ENCODE results near the gene TRERF1. TPM values are rescaled to one million over a fixed set of nuclear protein-coding genes. Genes with fewer than 3 reads are reported as not detected.

TRERF1 gene
- polyA plus RNA-seq, 3 donors: 0.58 to 10.0 (median 2.0) TPM

GRCh38 chr6:42391441-42391840, 60.3 kb downstream of the TRERF1 start:
- no peak overlapping the region for H3K4me3 Mint-ChIP-seq
- H3K27ac ChIP-seq (ENCODE audit: low read depth in 1 of 2, low read length in 2 of 2): no peak overlapping the region
- intact Hi-C loops (cut with micrococcal nuclease): no loop called here

GRCh38 chr6:42390228-42390934, 61.3 kb downstream of the TRERF1 start:
- Mint-ChIP-seq H3K4me3 (no peak overlapping the region), H3K27me3 (ENCODE audit: low read depth in 3 of 3) (no peaks in the 10 kb centered on the region), H3K9me3 (no peaks in the 10 kb centered on the region), H3K36me3 (peaks cover 7 to 24% of the 10 kb centered on the region in 2 donors), H3K4me1 (peaks cover 70% of the 10 kb centered on the region), H3K27ac (peak overlapping the region in 3 of 7 donors; percentile 56 to 81 (median 59))
- no peaks in the 10 kb centered on the region for H3K9me3 ChIP-seq (replicated peaks in 1 of 2; ENCODE audit: control insufficient read depth in 1 of 2, insufficient read depth in 1 of 2, low read length in 2 of 2)
- WGBS (ENCODE audit: insufficient coverage): 42% methylated on average over 5 of the region's 17 CpGs
- H4K20me1 ChIP-seq (ENCODE audit: insufficient read depth, low read length): peaks cover 44% of the 10 kb centered on the region
- H3K27me3 ChIP-seq (ENCODE audit: control insufficient read depth in 2 of 2, insufficient read depth in 2 of 2, low read length in 2 of 2): no peaks in the 10 kb centered on the region
- no peak for DNase-seq
- H3K4me3 ChIP-seq (replicated peaks in 1 of 3; ENCODE audit: low read depth in 2 of 3, low read length in 3 of 3): no peak overlapping the region
- H3K27ac ChIP-seq (ENCODE audit: low read depth in 1 of 2, low read length in 2 of 2): no peak overlapping the region
- TF ChIP-seq CTCF (IDR thresholded peaks at IDR 0.05): no peak
- H3K4me1 ChIP-seq (ENCODE audit: control insufficient read depth in 1 of 2, insufficient read depth in 2 of 2, low read length in 2 of 2): peaks cover 40 to 49% of the 10 kb centered on the region in 2 donors
- no peak overlapping the region for H3K9ac ChIP-seq (ENCODE audit: insufficient read depth, low read length, poor library complexity, severe bottlenecking)
- H3K36me3 ChIP-seq (replicated peaks in 1 of 2; ENCODE audit: control insufficient read depth in 1 of 2, insufficient read depth in 2 of 2, low read length in 2 of 2): no peaks in the 10 kb centered on the region
- intact Hi-C loops (cut with micrococcal nuclease): no loop called here
- peak overlapping the region; percentile 33 for H2AFZ ChIP-seq (ENCODE audit: insufficient read depth, low read depth, low read length, poor library complexity, severe bottlenecking)
- H3K79me2 ChIP-seq (ENCODE audit: insufficient read depth, low read length): peaks cover 98% of the 10 kb centered on the region
- no peak overlapping the region for H3K4me2 ChIP-seq (replicated peaks; ENCODE audit: extremely low read depth, low read length, poor library complexity, severe bottlenecking)

More at GRCh38 chr6:42391441-42391840, 60.3 kb downstream of the TRERF1 start:
- no peak overlapping the region for H3K4me3 ChIP-seq (replicated peaks in 1 of 3; ENCODE audit: low read depth in 2 of 3, low read length in 3 of 3)
- H4K20me1 ChIP-seq (ENCODE audit: insufficient read depth, low read length): peaks cover 44% of the 10 kb centered on the region
- no peak overlapping the region for H3K4me2 ChIP-seq (replicated peaks; ENCODE audit: extremely low read depth, low read length, poor library complexity, severe bottlenecking)
- DNase-seq: no peak
- peak overlapping the region in 3 of 7 donors; percentile 18 to 63 (median 37) for H3K27ac Mint-ChIP-seq
- no peak for TF ChIP-seq CTCF (IDR thresholded peaks at IDR 0.05)
- WGBS (ENCODE audit: insufficient coverage): 60% methylated on average over 1 of the region's 6 CpGs
- H3K27me3 ChIP-seq (ENCODE audit: control insufficient read depth in 2 of 2, insufficient read depth in 2 of 2, low read length in 2 of 2): no peaks in the 10 kb centered on the region
- no peaks in the 10 kb centered on the region for H3K9me3 Mint-ChIP-seq
- no peaks in the 10 kb centered on the region for H3K36me3 ChIP-seq (replicated peaks in 1 of 2; ENCODE audit: control insufficient read depth in 1 of 2, insufficient read depth in 2 of 2, low read length in 2 of 2)
- H3K79me2 ChIP-seq (ENCODE audit: insufficient read depth, low read length): peaks cover 98% of the 10 kb centered on the region
- no peak overlapping the region for H2AFZ ChIP-seq (ENCODE audit: insufficient read depth, low read depth, low read length, poor library complexity, severe bottlenecking)
- H3K9me3 ChIP-seq (replicated peaks in 1 of 2; ENCODE audit: control insufficient read depth in 1 of 2, insufficient read depth in 1 of 2, low read length in 2 of 2): no peaks in the 10 kb centered on the region
- peaks cover 7 to 21% of the 10 kb centered on the region in 2 donors for H3K36me3 Mint-ChIP-seq
- peaks cover 75% of the 10 kb centered on the region for H3K4me1 Mint-ChIP-seq
- peaks cover 44 to 57% of the 10 kb centered on the region in 2 donors for H3K4me1 ChIP-seq (ENCODE audit: control insufficient read depth in 1 of 2, insufficient read depth in 2 of 2, low read length in 2 of 2)
- no peak overlapping the region for H3K9ac ChIP-seq (ENCODE audit: insufficient read depth, low read length, poor library complexity, severe bottlenecking)
- H3K27me3 Mint-ChIP-seq (ENCODE audit: low read depth in 3 of 3): no peaks in the 10 kb centered on the region
